ENCODE measurements around the gene POU2F3. TPM values are rescaled to one million over a fixed set of nuclear protein-coding genes. Genes with fewer than 3 reads are reported as not detected.
A peak's percentile ranks its signal among the peaks of the same experiment; 100 is the strongest.

POU2F3 gene
- total and polyA plus RNA-seq, 2 of the 4 experiments (the other 2 are of a cell fraction): under 0.01 to 0.09 TPM

DNA sequence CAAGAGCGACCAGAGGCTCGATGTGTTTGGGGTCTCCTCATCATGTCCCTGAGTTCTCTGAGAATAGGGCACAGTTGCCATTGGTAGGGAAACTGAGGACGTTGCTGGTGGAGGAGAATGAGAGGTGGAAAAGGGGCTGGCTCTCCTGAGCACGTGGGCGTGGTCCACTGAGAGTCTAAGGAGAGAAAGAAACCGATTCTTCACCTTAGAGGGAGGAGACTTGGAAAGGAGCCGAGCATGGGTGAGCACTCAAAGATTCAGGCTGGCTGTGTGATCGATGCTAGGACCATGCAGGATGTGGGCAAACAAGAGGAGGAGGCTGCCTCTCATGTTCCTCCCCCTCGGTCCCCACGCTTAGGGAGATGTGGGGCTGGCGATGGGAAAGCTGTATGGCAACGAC lies 65.3 kb downstream of the POU2F3 start:
- peaks cover 6% of the 10 kb centered on the region; the same call in 1 of the 2 replicates for H3K4me1 ChIP-seq (ENCODE audit: control insufficient read depth, insufficient read depth, low read length)
- no peak overlapping the region; the same call in 1 of the 2 replicates for H3K56ac ChIP-seq (ENCODE audit: extremely low read depth, insufficient read depth, low read length)
- no peak overlapping the region for H3K9ac ChIP-seq (ENCODE audit: low read depth, low read length)
- peak overlapping the region; percentile 34 for H2AK9ac ChIP-seq (replicated peaks; ENCODE audit: low read depth, low read length, poor library complexity)
- dilution Hi-C loops (cut with HindIII; ENCODE audit: low sequenced_read_pairs, unreplicated experiment): no loop called here
- CTCF ChIA-PET: no interaction called here
- H4K20me1 ChIP-seq (ENCODE audit: insufficient read depth, low read length): no peaks in the 10 kb centered on the region
- H3K79me1 ChIP-seq (ENCODE audit: low read depth in 1 of 2, low read length in 2 of 2): no peaks in the 10 kb centered on the region
- H2AK5ac ChIP-seq (ENCODE audit: low read depth, low read length): peak overlapping the region; percentile 65
- no peaks in the 10 kb centered on the region for H3K9me3 ChIP-seq (ENCODE audit: control insufficient read depth, insufficient read depth, low read length)
- peak overlapping the region; percentile 51 for H2AFZ ChIP-seq (replicated peaks; ENCODE audit: low read length, poor library complexity)
- DNase-seq: no peak
- no peak overlapping the region for H3K4me2 ChIP-seq (ENCODE audit: low read depth, low read length)
- H3K9me1 ChIP-seq (ENCODE audit: insufficient read depth, low read length): peaks cover 22% of the 10 kb centered on the region; the same call in 1 of the 2 replicates
- WGBS, 2 experiments (ENCODE audit: extremely low coverage in 2 of 2, insufficient read length in 1 of 2): 87% methylated on average over 4 of the region's 12 CpGs; no CpG with 5 or more reads in 1 of the 2 experiments
- intact Hi-C loops (cut with micrococcal nuclease): no loop called here
- H4K5ac ChIP-seq (ENCODE audit: low read depth, low read length): no peak overlapping the region
- peak overlapping the region; percentile 77; the same call in 1 of the 2 replicates for H3K4ac ChIP-seq (ENCODE audit: low read depth, low read length)
- H3K27ac ChIP-seq (ENCODE audit: insufficient read depth, low read length): no peak overlapping the region
- H2BK120ac ChIP-seq (ENCODE audit: low read depth, low read length): peak overlapping the region; percentile 72
- no peak overlapping the region for H3K4me3 ChIP-seq (ENCODE audit: insufficient read depth, low read depth, low read length)
- POLR2A ChIA-PET (ENCODE audit: unreplicated experiment): no interaction called here
- H3K36me3 ChIP-seq (ENCODE audit: control insufficient read depth, insufficient read depth, low read length): no peaks in the 10 kb centered on the region
- ATAC-seq (ENCODE audit: low read depth): no peak
- H3K23ac ChIP-seq (ENCODE audit: low read depth, low read length): no peak overlapping the region; the same call in 1 of the 2 replicates
- TF ChIP-seq MXI1 (IDR thresholded peaks at IDR 0.05; ENCODE audit: borderline replicate concordance, low read depth, low read length): no peak
- TF ChIP-seq, protein P1, sequence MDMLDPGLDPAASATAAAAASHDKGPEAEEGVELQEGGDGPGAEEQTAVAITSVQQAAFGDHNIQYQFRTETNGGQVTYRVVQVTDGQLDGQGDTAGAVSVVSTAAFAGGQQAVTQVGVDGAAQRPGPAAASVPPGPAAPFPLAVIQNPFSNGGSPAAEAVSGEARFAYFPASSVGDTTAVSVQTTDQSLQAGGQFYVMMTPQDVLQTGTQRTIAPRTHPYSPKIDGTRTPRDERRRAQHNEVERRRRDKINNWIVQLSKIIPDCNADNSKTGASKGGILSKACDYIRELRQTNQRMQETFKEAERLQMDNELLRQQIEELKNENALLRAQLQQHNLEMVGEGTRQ (IDR thresholded peaks at IDR 0.05; ENCODE audit: low read depth, low read length): no peak
- no peak for TF ChIP-seq RAD21 (IDR thresholded peaks at IDR 0.05; ENCODE audit: low read length)
- TF ChIP-seq, protein P2, sequence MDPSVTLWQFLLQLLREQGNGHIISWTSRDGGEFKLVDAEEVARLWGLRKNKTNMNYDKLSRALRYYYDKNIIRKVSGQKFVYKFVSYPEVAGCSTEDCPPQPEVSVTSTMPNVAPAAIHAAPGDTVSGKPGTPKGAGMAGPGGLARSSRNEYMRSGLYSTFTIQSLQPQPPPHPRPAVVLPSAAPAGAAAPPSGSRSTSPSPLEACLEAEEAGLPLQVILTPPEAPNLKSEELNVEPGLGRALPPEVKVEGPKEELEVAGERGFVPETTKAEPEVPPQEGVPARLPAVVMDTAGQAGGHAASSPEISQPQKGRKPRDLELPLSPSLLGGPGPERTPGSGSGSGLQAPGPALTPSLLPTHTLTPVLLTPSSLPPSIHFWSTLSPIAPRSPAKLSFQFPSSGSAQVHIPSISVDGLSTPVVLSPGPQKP (IDR thresholded peaks at IDR 0.05; ENCODE audit: borderline replicate concordance, low read depth, low read length): no peak
- no peak for TF ChIP-seq MAZ (IDR thresholded peaks at IDR 0.05; ENCODE audit: borderline replicate concordance, low read depth, low read length)
- TF ChIP-seq BHLHE40 (IDR thresholded peaks at IDR 0.05; ENCODE audit: low read depth, low read length): no peak
- no peak for TF ChIP-seq FOS (IDR thresholded peaks at IDR 0.05; ENCODE audit: low read depth, low read length)
- TF ChIP-seq RCOR1 (IDR thresholded peaks at IDR 0.05; ENCODE audit: insufficient replicate concordance, low read length): no peak
- no peak for TF ChIP-seq SMC3 (IDR thresholded peaks at IDR 0.05; ENCODE audit: low read depth, low read length)
- TF ChIP-seq MAFK (IDR thresholded peaks at IDR 0.05; ENCODE audit: low read depth, low read length): no peak
- no peak for TF ChIP-seq RFX5 (IDR thresholded peaks at IDR 0.05; ENCODE audit: low read depth, low read length)
- TF ChIP-seq CHD1 (IDR thresholded peaks at IDR 0.05; ENCODE audit: low read depth, low read length): no peak
- no peak for TF ChIP-seq CEBPB (IDR thresholded peaks at IDR 0.05; ENCODE audit: low read depth, low read length)
- TF ChIP-seq POLR2A (IDR thresholded peaks at IDR 0.05; ENCODE audit: low read depth, low read length): no peak
- peak overlapping the region; percentile 10; the same call in 1 of the 2 replicates for H4K91ac ChIP-seq (ENCODE audit: insufficient read depth, low read depth, low read length)
- no peak overlapping the region for H2BK5ac ChIP-seq (ENCODE audit: low read depth, low read length, poor library complexity, severe bottlenecking)
- H4K8ac ChIP-seq (ENCODE audit: low read depth in 2 of 2, low read length in 2 of 2): peak overlapping the region in 1 of 2 experiments; percentile 60; a peak in 2 of 4 replicates
- H2BK15ac ChIP-seq (ENCODE audit: low read depth, low read length): peak overlapping the region; percentile 14; the same call in 1 of the 3 replicates
- BruUV-seq (replicated peaks): no TSS peak
- H2BK20ac ChIP-seq (ENCODE audit: low read depth, low read length): peak overlapping the region; percentile 62; the same call in 1 of the 2 replicates
- H3K14ac ChIP-seq (replicated peaks; ENCODE audit: low read depth, low read length): 0 out of 2 replicates have a peak overlapping the region, but pooled peaks have one; percentile 15
- peaks cover 8% of the 10 kb centered on the region for H3K27me3 ChIP-seq (ENCODE audit: control insufficient read depth, insufficient read depth, low read length)
- no peak overlapping the region for H3K18ac ChIP-seq (ENCODE audit: low read depth, low read length)
- in situ Hi-C loops (cut with MboI; ENCODE audit: low sequenced_read_pairs): loop anchor here (25.0 kb wide), 1 partner anchor 382 kb away; no protein-coding TSS in a partner anchor
